Lung microvascular endothelial cell (primary cell): ENCODE measurements around the gene USP31. TPM values are rescaled to one million over a fixed set of nuclear protein-coding genes. Genes with fewer than 3 reads are reported as not detected.

Experiments used
- DNase-seq, 2 donors: peaks; one replicate each; pipeline versions ENCODE4 v3.0.0 to v3.0.0-alpha.2; 2010; ENCODE audit warnings: low read depth in 2 of 2
- total RNA-seq: library from RNA; depleted of rRNA; stranded (reverse); fragments of >200 nt; gene quantifications from 2 replicates; pipeline ENCODE4 v1.2.1, GENCODE V29; 2014

USP31 gene
- total RNA-seq, result 15.9 and 39.7 TPM in 2 replicates

DNA sequence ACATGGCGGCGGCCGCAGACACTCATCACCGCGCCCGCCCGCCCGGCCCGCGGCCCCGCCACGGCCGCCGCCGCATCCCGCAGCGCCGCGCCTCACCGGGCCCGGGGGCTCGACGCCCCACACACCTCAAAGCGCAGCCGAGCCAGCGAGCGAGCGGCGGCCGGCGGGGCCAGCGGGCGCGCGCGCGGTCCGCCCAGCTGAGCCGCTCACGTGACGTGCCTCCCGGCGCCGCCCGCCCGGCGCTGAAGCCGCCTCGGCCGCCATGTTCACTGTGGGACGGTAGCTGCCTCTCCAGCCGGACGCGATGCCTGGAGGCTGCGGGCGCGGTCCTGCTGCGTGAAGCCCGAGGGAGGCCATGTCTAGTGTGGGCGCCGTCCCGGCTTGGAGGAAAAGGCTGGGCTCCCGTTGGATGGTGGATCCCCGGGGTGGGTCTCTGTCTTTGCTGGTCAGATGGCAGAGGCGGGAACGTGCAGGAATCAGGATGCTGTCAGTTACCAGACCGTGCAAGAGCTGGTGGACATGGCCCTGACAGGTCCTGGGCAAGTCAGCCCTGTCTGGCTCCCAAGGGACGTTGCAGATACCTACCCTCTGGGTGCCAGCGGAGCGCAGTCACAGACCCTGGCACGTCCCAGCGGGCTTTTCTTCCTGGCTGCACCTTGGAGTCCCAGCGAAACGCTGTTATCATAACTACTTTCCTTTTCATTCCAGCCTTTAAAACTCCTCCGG lies at the start of gene USP31:
Gene USP31, minus strand, starts transcription at position 186 of the 726 bp plus-strand sequence. Its CDS starts 182 bp downstream, at position 4.
- DNase-seq, result peak; percentile 98

DNA sequence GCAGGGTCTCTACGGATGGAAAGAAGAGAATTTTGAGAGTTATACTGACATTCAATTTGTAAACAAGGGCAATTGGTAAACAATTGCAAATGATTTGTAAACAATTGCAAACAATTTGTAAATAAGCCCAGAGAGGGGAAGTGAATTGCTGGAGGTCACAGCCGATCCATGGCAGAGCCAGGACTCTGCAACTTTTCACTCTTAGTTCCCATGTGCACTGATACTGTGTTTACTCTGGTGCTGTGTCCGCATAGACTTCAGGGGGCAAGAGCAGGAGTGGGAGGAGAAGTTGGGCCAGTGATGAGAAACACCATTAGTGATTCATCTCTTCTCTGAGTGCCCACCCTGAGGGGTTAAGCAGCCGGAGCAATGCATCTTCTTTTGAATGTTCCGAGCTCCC lies 47.3 kb upstream of the USP31 start:
- no peak for DNase-seq

DNA sequence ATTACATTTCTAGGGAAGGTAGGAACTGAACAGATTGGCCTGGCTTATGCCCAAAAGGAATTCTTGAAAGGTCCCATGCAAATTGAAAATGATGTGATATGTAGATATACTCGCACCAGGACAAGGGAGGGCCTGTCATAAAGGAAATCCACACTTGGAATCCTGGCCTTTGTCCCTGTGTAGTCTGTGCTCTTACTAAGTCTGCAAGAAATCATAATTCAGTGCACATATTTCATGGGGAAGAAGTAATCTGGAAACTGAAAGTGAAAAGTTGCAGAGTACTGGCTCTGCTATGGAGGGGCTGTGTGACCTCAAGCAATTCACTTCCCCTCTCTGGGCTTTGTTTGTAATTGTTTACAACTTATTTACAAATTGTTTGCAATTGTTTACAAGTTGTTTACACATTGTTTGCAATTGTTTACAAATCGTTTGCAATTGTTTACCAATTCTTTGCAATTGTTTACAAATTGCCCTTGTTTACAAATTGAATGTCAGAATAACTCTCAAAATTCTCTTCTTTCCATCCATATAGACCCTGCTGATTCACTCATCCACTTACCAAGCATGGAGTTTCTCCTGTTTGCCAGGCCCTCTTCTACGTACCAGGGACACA lies 46.2 kb upstream of the USP31 start:
- no peak for DNase-seq

- DNase-seq, result no peak
Observed at GRCh38 chr16:23194497-23195221, 45.4 kb upstream of the USP31 start.

- no peak for DNase-seq
Observed at GRCh38 chr16:23188911-23189310, 39.7 kb upstream of the USP31 start.

GRCh38 chr16:23187341-23187740 lies 38.1 kb upstream of the USP31 start:
- DNase-seq, result no peak

DNA sequence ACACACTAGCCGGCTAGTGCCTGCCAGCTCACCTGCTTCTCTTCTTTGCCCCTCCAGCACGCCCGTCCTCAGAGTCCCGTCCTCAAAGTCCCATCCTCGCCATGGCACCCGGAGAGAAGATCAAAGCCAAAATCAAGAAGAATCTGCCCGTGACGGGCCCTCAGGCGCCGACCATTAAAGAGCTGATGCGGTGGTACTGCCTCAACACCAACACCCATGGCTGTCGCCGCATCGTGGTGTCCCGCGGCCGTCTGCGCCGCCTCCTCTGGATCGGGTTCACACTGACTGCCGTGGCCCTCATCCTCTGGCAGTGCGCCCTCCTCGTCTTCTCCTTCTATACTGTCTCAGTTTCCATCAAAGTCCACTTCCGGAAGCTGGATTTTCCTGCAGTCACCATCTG lies 36.9 kb upstream of the USP31 start:
- no peak for DNase-seq

GRCh38 chr16:23185656-23186055 lies 36.4 kb upstream of the USP31 start:
- no peak for DNase-seq

DNA sequence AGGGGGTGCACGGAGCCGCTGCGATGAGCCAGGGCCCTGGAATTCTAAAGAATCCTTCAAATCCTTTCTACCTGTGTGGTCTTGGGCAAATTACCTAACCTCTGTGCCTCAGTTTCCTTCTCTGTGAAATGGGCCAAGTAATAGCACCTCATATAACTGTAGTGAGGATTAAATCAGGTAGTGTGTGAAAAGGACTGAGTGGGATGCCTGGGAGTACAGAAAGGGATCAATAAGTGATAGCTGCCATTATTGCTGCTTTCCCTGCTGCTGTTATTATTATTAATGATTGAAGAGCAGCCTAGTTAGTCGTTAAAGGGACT lies 34.3 kb upstream of the USP31 start:
- DNase-seq, result no peak

DNA sequence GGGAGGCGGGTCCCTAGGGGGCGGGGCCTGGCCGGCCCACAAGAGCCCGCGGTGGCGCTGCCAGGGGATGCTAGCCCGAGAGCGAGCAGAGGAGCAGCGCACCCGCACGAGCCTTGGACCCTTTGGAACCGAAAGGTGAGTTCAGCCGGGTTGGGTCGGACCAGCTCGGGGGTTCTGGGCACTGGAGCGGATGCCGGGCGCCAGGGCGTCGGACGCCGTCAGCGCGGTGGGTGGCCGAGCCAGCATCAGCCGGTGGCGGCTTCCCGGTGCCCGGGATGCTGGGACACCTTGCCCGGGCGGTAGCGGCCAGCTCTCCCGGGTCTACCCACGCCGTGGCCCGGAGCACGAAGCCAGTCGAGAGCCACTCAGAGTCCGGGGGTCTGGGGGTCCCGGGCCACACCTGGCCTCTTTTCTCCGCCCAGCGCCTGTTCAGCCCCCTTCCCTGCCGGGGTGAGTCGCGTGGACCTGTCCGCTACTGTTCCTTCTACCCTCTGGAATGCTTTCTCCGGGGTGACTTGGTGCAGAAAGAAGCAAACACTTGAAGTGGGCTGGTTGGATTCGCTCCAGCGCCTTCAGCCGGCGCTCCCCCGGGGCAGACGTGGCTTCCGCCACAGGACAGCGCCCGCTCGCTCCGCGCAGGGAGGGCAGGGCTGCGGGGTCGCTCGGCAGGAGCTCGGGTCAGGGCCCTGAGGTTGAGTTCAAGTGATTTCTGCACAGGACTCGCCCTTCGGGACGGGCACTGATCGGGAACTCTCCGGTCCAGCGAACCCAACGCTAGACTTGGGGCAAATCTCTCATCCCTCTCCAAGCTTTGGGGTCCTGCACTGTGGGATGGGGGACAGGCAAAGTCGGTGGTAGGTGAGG lies 33.7 kb upstream of the USP31 start, which contains the start of gene SCNN1G:
Gene SCNN1G, plus strand, starts transcription at position 67 of the 864 bp plus-strand sequence. CDS start 3,527 bp downstream, outside the sequence.
- DNase-seq, result peak in 1 of 2 donors; percentile 2

- peak; percentile 71 to 83 for DNase-seq
Observed at GRCh38 chr16:23182206-23182678, 33.0 kb upstream of the USP31 start.

DNA sequence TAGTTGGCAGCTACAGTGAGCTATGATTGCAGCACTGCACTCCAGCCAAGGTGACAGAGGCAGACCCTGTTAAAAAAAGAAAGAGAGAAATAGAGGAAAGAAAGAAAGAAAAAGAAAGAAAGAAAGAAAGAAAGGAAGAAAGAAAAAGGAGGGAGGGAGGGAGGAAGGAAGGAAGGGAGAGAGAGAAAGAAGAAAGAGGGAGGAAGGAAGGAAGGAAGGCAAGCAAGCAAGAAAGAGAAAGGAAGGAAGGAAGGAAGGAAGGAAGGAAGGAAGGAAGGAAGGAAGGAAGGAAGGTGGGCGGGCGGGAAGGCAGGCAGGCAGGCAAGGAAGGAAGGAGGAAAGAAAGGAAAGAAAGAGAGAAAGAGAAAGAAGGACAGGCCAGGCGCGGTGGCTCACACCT lies 32.3 kb upstream of the USP31 start:
- no peak for DNase-seq

GRCh38 chr16:23175651-23176050 lies 26.4 kb upstream of the USP31 start:
- no peak for DNase-seq

GRCh38 chr16:23174622-23175021 lies 25.4 kb upstream of the USP31 start:
- DNase-seq, result peak; percentile 33 to 43

GRCh38 chr16:23172994-23173393 lies 23.7 kb upstream of the USP31 start:
- DNase-seq, result no peak

DNA sequence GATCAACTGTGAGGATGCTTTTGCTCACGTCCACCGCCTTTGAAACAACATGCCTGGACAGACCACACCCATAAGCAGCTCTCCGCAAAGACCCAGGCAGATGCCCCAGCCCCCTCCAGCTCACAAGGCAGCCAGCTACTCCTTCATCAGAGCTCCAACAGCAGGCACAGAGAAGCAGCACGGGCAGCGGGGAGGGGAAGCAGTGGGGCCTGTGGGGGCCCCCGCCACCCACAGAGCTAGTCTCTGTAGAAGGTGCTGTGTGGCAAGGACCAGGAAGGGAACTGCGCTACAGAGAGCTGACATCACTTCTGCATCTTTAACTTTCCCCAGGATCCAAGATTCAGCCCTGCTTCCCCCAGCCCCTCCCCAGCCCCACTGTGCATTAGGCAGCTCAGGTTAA lies 23.3 kb upstream of the USP31 start:
- DNase-seq, result no peak

DNA sequence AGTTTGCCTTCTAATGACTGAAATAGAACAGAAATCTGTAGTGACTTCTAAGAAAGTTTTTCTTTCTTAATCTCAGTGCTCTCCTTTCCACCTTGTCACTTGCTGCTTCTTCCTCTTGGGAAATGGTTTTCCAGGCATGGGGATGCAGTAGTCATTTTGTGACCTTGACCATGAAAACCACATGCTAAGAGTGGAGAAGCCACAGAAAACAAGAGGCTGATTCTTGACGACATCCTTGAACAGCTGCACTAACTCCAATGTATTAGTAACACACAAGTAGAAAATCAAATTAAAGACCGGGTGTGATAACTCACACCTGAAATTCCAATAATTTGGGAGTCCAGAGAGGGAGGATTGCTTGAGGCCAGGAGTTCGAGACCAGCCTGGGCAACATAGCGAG lies 15.5 kb upstream of the USP31 start:
- DNase-seq, result no peak

DNA sequence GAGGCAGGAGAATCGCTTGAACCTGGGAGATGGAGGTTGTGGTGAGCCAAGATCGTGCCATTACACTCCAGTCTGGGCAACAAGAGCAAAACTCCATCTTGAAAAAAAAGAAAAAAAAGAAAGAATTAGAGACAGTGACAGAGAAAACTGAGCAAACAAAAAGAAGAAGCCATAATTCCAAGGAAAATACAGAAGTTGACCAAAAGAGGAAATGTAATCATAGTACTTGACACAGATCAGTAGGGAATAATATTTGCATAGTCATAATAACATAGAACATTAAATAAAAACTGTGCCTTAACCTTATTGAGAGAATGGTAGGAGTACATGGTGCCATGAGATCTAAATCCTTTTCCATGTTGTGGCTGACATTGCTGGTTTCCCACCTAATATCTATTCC lies 14.7 kb upstream of the USP31 start:
- no peak for DNase-seq

- no peak for DNase-seq
Observed at GRCh38 chr16:23160574-23160973, 11.3 kb upstream of the USP31 start.

DNA sequence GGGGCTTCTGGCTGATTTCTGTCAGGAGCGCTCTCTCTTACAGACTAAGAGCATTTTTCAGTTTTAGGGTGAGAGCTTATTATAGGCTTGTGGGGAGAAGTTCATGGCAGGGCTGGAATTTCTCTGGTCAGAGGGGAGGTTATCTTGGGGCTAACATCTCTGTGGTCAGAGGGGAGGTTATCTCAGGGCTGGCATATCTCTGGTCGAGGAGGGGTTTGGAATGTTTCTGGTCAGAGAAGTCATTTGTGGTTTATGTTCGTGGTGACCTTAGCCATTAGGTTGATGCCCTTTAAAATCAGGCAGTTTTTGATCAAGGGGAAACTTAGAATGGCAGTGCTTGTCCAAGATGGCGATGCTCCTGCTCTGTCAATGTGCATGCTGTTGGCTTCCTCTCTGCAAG lies 10.8 kb upstream of the USP31 start:
- no peak for DNase-seq

DNA sequence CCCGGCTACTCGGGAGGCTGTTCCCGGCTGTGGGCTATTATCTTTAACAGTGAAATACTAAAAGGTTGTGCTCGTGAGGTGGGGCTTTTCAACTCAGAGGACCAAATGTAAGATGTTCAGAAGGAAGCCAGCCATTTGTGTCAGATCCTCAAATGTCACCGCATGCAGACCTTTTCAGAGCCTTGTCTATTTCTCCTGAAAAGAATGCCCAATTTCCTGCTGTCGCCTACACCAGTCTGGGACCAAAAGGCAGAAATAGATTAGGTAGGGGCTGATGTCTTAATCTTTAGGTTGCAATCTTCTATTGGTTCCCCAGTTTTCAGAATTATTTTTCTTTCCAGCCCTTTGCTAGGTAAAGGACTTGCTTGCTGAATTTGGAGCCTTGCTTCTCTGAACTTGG lies 8.9 kb upstream of the USP31 start:
- DNase-seq, result no peak
